H1 (cell line): ENCODE measurements around the gene GZMA. TPM values are rescaled to one million over a fixed set of nuclear protein-coding genes. Genes with fewer than 3 reads are reported as not detected.

Source experiments
- CTCF ChIA-PET: fragments of 300-600 bp; sonication (Branson Sonifier 250); formaldehyde crosslinking; loops from one replicate; lab custom pipeline; 2021; ENCODE audit not compliant: partially characterized antibody; lab: Charles Lee
- POLR2A ChIA-PET: fragments of 300-600 bp; sonication (Branson Sonifier 250); formaldehyde crosslinking; loops from one replicate; lab custom pipeline; 2021; ENCODE audit warnings: inconsistent platforms; ENCODE audit not compliant: partially characterized antibody; lab: Charles Lee
- DNase-seq, 2 experiments: peaks; one replicate each; pipeline versions ENCODE4 v3.0.0 to v3.0.0-alpha.2; 2010 to 2022; ENCODE audit warnings: low spot score in 2 of 2, low read depth in 1 of 2, mixed read lengths in 1 of 2
- FAIRE-seq: peaks from 2 replicates; lab custom pipeline; 2011; peaks lifted over from hg19 to GRCh38; lab: Jason Lieb, UNC
- H2AFZ ChIP-seq: 2 replicates; pipeline ENCODE4 v1.8.1; 2012; ENCODE audit warnings: low read length, inconsistent platforms
- H2AK5ac ChIP-seq: 2 replicates; pipeline ENCODE4 v1.6.1; 2013; ENCODE audit warnings: low read depth, low read length
- H2BK120ac ChIP-seq: replicated peaks from 2 replicates; pipeline ENCODE3; 2013; ENCODE audit warnings: low read depth, low read length, inconsistent platforms
- H2BK12ac ChIP-seq: 2 replicates; pipeline ENCODE4 v1.6.1; 2013; ENCODE audit warnings: low read depth, low read length
- H2BK15ac ChIP-seq: 2 replicates; pipeline ENCODE4 v1.6.1; 2013; ENCODE audit warnings: low read length
- H2BK20ac ChIP-seq: 2 replicates; pipeline ENCODE4 v1.6.1; 2013; ENCODE audit warnings: low read length
- H2BK5ac ChIP-seq: 2 replicates; pipeline ENCODE4 v1.6.1; 2013; ENCODE audit warnings: low read depth, low read length
- H3K14ac ChIP-seq: 2 replicates; pipeline ENCODE4 v1.6.1; 2013; ENCODE audit warnings: inconsistent platforms; ENCODE audit not compliant: insufficient read length
- H3K18ac ChIP-seq: 2 replicates; pipeline ENCODE4 v1.6.1; 2013; ENCODE audit warnings: low read length; ENCODE audit errors: extremely low read depth
- H3K23ac ChIP-seq: 2 replicates; pipeline ENCODE4 v1.6.1; 2013; ENCODE audit warnings: inconsistent platforms; ENCODE audit not compliant: insufficient read length
- H3K23me2 ChIP-seq: 2 replicates; pipeline ENCODE4 v1.6.1; 2013; ENCODE audit warnings: low read depth, low read length
- H3K27ac ChIP-seq: 2 replicates; pipeline ENCODE4 v1.6.1; 2011; ENCODE audit warnings: low read depth, low read length, inconsistent platforms
- H3K27me3 ChIP-seq, 4 experiments: replicated peaks in 1 of 4; 1 replicate in 1 of 4; 2 replicates in 3 of 4; pipeline versions ENCODE4 v1.6.1 to v1.8.1; 2011 to 2013; ENCODE audit warnings: low read length in 3 of 4, mild to moderate bottlenecking in 3 of 4, inconsistent platforms in 2 of 4, mixed read lengths in 2 of 4, moderate library complexity in 1 of 4; ENCODE audit not compliant: control insufficient read depth in 3 of 4, insufficient read depth in 3 of 4; ENCODE audit errors: extremely low read depth in 1 of 4
- H3K36me3 ChIP-seq, 4 experiments: 2 replicates each; pipeline versions ENCODE4 v1.6.1 to v1.8.1; 2011 to 2013; ENCODE audit warnings: mild to moderate bottlenecking in 4 of 4, low read length in 3 of 4, moderate library complexity in 2 of 4, control low read depth in 1 of 4, inconsistent platforms in 1 of 4; ENCODE audit not compliant: insufficient read depth in 4 of 4, control insufficient read depth in 2 of 4
- H3K4ac ChIP-seq: replicated peaks from 2 replicates; pipeline ENCODE3; 2013; ENCODE audit warnings: low read length, low read depth, mixed read lengths, inconsistent platforms; ENCODE audit not compliant: insufficient read length
- H3K4me1 ChIP-seq, 4 experiments: replicated peaks in 1 of 4; 1 replicate in 1 of 4; 2 replicates in 3 of 4; pipeline versions ENCODE4 v1.6.1 to v1.8.1; 2011 to 2013; ENCODE audit warnings: low read length in 3 of 4, inconsistent platforms in 2 of 4, mixed read lengths in 1 of 4; ENCODE audit not compliant: insufficient read depth in 4 of 4, control insufficient read depth in 3 of 4
- H3K4me2 ChIP-seq, 2 experiments: 2 replicates each; pipeline versions ENCODE4 v1.6.1 to v1.8.1; 2011 to 2013; ENCODE audit warnings: low read depth in 2 of 2, low read length in 2 of 2, control low read depth in 1 of 2, inconsistent platforms in 1 of 2, mild to moderate bottlenecking in 1 of 2; ENCODE audit not compliant: insufficient read depth in 1 of 2
- H3K4me3 ChIP-seq, 4 experiments: fragments of 200-600, 300-600 bp in 1 of 4; sonication (generic), shearing (Covaris generic), sonication (Bioruptor Twin) in 1 of 4; 2 replicates each; pipeline versions ENCODE4 v1.5.1 to v1.8.1; 2011 to 2016; ENCODE audit warnings: low read length in 4 of 4, low read depth in 3 of 4, control low read depth in 2 of 4, inconsistent platforms in 2 of 4, mild to moderate bottlenecking in 2 of 4, mixed read lengths in 1 of 4, moderate library complexity in 1 of 4; ENCODE audit not compliant: insufficient read depth in 2 of 4; ENCODE audit errors: extremely low read depth in 1 of 4
- H3K56ac ChIP-seq: replicated peaks from 2 replicates; pipeline ENCODE3; 2013; ENCODE audit warnings: low read depth, mild to moderate bottlenecking, mixed read lengths, low read length, inconsistent platforms; ENCODE audit not compliant: insufficient read length
- H3K79me1 ChIP-seq: 2 replicates; pipeline ENCODE4 v1.6.1; 2013; ENCODE audit warnings: low read depth, low read length, control low read depth
- H3K79me2 ChIP-seq, 2 experiments: 2 replicates each; pipeline versions ENCODE4 v1.6.1 to v1.8.1; 2012 to 2013; ENCODE audit warnings: low read length in 2 of 2, mild to moderate bottlenecking in 2 of 2, inconsistent platforms in 1 of 2; ENCODE audit not compliant: insufficient read depth in 2 of 2, control insufficient read depth in 1 of 2
- H3K9ac ChIP-seq, 4 experiments: replicated peaks in 1 of 4; 1 replicate in 1 of 4; 2 replicates in 3 of 4; pipeline versions ENCODE4 v1.6.1 to v1.8.1; 2011 to 2013; ENCODE audit warnings: low read depth in 3 of 4, low read length in 3 of 4, control low read depth in 2 of 4, mild to moderate bottlenecking in 2 of 4, moderate library complexity in 2 of 4, inconsistent platforms in 1 of 4; ENCODE audit errors: extremely low read depth in 1 of 4
- H3K9me3 ChIP-seq, 2 experiments: 2 replicates each; pipeline versions ENCODE4 v1.6.1 to v1.8.1; 2012 to 2013; ENCODE audit warnings: mild to moderate bottlenecking in 2 of 2, moderate library complexity in 2 of 2, control low read depth in 1 of 2, inconsistent platforms in 1 of 2, low read depth in 1 of 2, low read length in 1 of 2, mixed read lengths in 1 of 2; ENCODE audit not compliant: insufficient read depth in 2 of 2
- H4K20me1 ChIP-seq, 2 experiments: replicated peaks in 1 of 2; 2 replicates each; pipeline versions ENCODE3 to v1.8.1; 2011 to 2013; ENCODE audit warnings: inconsistent platforms in 2 of 2, low read length in 2 of 2, mild to moderate bottlenecking in 1 of 2; ENCODE audit not compliant: insufficient read depth in 2 of 2, control insufficient read depth in 1 of 2
- H4K5ac ChIP-seq: 2 replicates; pipeline ENCODE4 v1.6.1; 2013; ENCODE audit warnings: low read length, low read depth, mixed read lengths, inconsistent platforms; ENCODE audit not compliant: insufficient read length
- H4K8ac ChIP-seq: 2 replicates; pipeline ENCODE4 v1.8.0; 2013; ENCODE audit warnings: mild to moderate bottlenecking, moderate library complexity, low read length, inconsistent platforms; ENCODE audit not compliant: insufficient read depth; ENCODE audit errors: extremely low read depth
- H4K91ac ChIP-seq: replicated peaks from 2 replicates; pipeline ENCODE3; 2013; ENCODE audit warnings: low read length, mixed read lengths, inconsistent platforms; ENCODE audit not compliant: insufficient read length
- CHD1 ChIP-seq: IDR thresholded peaks from 2 replicates; pipeline ENCODE4 v1.6.1; 2012; ENCODE audit warnings: low read depth, low read length, improper control_type of control experiment
- EZH2 ChIP-seq: fragments of 200-600 bp; sonication (generic); IDR thresholded peaks from 2 replicates; pipeline ENCODE4 v1.7.1; 2012; ENCODE audit warnings: low read depth, mild to moderate bottlenecking, moderate library complexity, low read length, inconsistent platforms; ENCODE audit not compliant: severe bottlenecking
- NANOG ChIP-seq: IDR thresholded peaks from 2 replicates; pipeline ENCODE4 v1.6.1; 2011; ENCODE audit warnings: low read length, low read depth, mild to moderate bottlenecking, inconsistent platforms; ENCODE audit not compliant: insufficient read depth, poor library complexity, severe bottlenecking
- NRF1 ChIP-seq: IDR thresholded peaks from 2 replicates; pipeline ENCODE4 v1.6.1; 2011; ENCODE audit warnings: mild to moderate bottlenecking, low read depth, low read length, improper control_type of control experiment
- POLR2A ChIP-seq, 2 experiments: IDR thresholded peaks; 1 replicate in 1 of 2; 2 replicates in 1 of 2; pipeline ENCODE4 v1.6.1; 2011; ENCODE audit warnings: low read depth in 2 of 2, low read length in 2 of 2, mild to moderate bottlenecking in 2 of 2; ENCODE audit errors: control extremely low read depth in 1 of 2
- POU5F1 ChIP-seq: IDR thresholded peaks from 2 replicates; pipeline ENCODE4 v1.6.1; 2011; ENCODE audit warnings: low read depth, mild to moderate bottlenecking, low read length, moderate library complexity
- WGBS, 2 experiments: shearing (Covaris generic) in 1 of 2; methylation state at CpG; one replicate each; pipeline versions ENCODE4 v1.1.6 to v1.1.7; 2013 to 2015; ENCODE audit warnings: low lambda C conversion rate in 2 of 2, mixed read lengths in 2 of 2, inconsistent platforms in 1 of 2, low coverage in 1 of 2, missing lambda C conversion rate in 1 of 2; ENCODE audit not compliant: insufficient replicate concordance in 2 of 2, insufficient coverage in 1 of 2, insufficient read length in 1 of 2; ENCODE audit errors: extremely low coverage in 1 of 2, missing lambda C conversion rate in 1 of 2; 5-methylcytosine and 5-hydroxymethylcytosine counted together
- polyA plus RNA-seq, 7 experiments: library from polyadenylated mRNA; depleted of rRNA in 3 of 7; stranded (reverse) in 5 of 7; unstranded in 2 of 7; fragments of >200 nt in 5 of 7; fragments of 200-250 nt in 2 of 7; gene quantifications; 1 replicate in 5 of 7; 2 replicates in 1 of 7; 4 replicates in 1 of 7; pipeline versions ENCODE4 v1.2.1 to v1.2.3, GENCODE V29; 2011 to 2013; ENCODE audit warnings: missing spikeins in 2 of 7, mixed read lengths in 2 of 7
- total RNA-seq: library from RNA; stranded (reverse); fragmentation: NEBNext Ultra II Directional; extraction: Animal tissue kit (Norgen Biotek cat#: 25700); gene quantifications from 2 replicates; pipeline ENCODE4 v1.2.1, GENCODE V29; 2021

Gene GZMA
- total and polyA plus RNA-seq, 2 of the 8 experiments (the other 6 are each of a cell fraction or from before 2014, with no cell fraction given) = not detected

DNA sequence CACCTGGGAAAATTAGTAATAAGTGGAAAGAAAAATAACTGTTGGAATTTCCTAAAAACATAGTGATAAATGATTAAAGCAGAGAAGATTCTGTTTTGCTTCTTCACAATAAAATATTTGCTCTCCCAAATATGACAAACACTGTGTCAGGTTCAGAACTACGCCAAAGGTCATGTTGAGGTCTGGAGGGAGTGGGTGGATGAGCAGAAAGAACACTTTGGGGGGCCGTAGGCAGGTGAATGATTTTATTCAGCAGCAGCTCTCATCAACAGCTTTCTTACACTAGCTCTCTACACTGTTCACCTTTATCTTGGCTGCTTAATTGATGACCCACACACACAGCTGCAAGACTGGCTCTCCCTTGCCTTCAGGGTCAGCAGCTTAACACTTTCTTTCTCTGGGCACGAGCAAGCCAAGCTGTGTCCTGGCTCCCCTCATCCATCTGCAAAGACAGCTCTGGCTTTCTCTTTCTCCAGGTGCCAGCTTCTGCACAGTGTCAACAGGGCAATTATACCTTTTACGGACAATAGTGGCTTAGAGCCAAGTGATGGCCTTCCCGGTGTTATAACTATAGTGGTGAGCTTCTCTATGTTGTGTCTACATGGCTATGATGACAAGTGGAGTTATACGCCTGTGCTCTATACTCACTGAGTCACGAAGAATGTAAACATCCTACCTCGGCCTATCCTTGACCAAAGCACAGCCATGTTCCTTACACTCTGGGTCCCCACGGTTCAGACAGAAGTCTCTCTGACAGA is 38.6 kb downstream of the GZMA start:
- H2AFZ ChIP-seq = no peak overlapping the region
- DNase-seq (no peak), FAIRE-seq (no peak)
- no peak overlapping the region for H3K4me3 ChIP-seq
- no peaks in the 10 kb centered on the region for H3K27me3 ChIP-seq
- no peak overlapping the region for H3K9ac ChIP-seq
- H3K56ac ChIP-seq = no peak overlapping the region
- no peak overlapping the region for H2BK20ac ChIP-seq
- no peak overlapping the region for H4K5ac ChIP-seq
- no peak overlapping the region for H3K27ac ChIP-seq
- POLR2A ChIA-PET = interaction anchor here (1.1 to 1.3 kb wide), 3 partner anchors 19 to 231 kb away, joined by 3 to 6 read pairs (median 3); partner anchors contain the start of gene GPX8
- no peak overlapping the region for H2BK120ac ChIP-seq
- H3K14ac ChIP-seq = no peak overlapping the region
- H3K79me2 ChIP-seq = no peaks in the 10 kb centered on the region
- no peak overlapping the region for H3K4me2 ChIP-seq
- WGBS, 2 experiments = 85% methylated on average over 9 of the region's 9 CpGs; no CpG with 5 or more reads in 1 of the 2 experiments
- no peak overlapping the region for H2AK5ac ChIP-seq
- no peaks in the 10 kb centered on the region for H3K9me3 ChIP-seq
- no peak overlapping the region for H2BK5ac ChIP-seq
- no peak overlapping the region for H4K91ac ChIP-seq
- no peaks in the 10 kb centered on the region for H3K23me2 ChIP-seq
- H4K20me1 ChIP-seq = no peaks in the 10 kb centered on the region
- no peak overlapping the region for H2BK15ac ChIP-seq
- no peak overlapping the region for H4K8ac ChIP-seq
- TF ChIP-seq NRF1 = no peak
- TF ChIP-seq POLR2A (IDR thresholded peaks at IDR 0.05; ENCODE audit: control extremely low read depth in 1 of 2, low read depth in 2 of 2, low read length in 2 of 2) = no peak
- no peak for TF ChIP-seq CHD1
- TF ChIP-seq POU5F1 = no peak
- no peak for TF ChIP-seq NANOG
- no peak for TF ChIP-seq EZH2
- CTCF ChIA-PET = interaction anchor here (0.7 to 3.4 kb wide), 9 partner anchors 9 to 236 kb away, joined by 3 to 13 read pairs (median 6); partner anchors contain the start of gene GPX8
- H3K4ac ChIP-seq = no peak overlapping the region
- no peaks in the 10 kb centered on the region for H3K4me1 ChIP-seq
- no peaks in the 10 kb centered on the region for H3K36me3 ChIP-seq
- no peaks in the 10 kb centered on the region for H3K79me1 ChIP-seq
- H3K23ac ChIP-seq = no peak overlapping the region
- H3K18ac ChIP-seq = no peak overlapping the region
- no peak overlapping the region for H2BK12ac ChIP-seq
